GM18519 (cell line): ENCODE measurements around the gene TTC28.

Experiments
- ATAC-seq: cut with Tn5 transposase; IDR thresholded peaks from one replicate; pipeline ENCODE4 v1.9.1; 2021; ENCODE audit warnings: mild to moderate bottlenecking, moderate library complexity; ENCODE audit not compliant: unreplicated experiment, low FRiP score

The TTC28 gene

GRCh38 chr22:28021116-28021997 is 658.3 kb downstream of the TTC28 start:
- no peak for ATAC-seq

- ATAC-seq = no peak
Observed at GRCh38 chr22:28019881-28020861, 659.5 kb downstream of the TTC28 start.

- no peak for ATAC-seq
Observed at GRCh38 chr22:28019360-28019759, 660.3 kb downstream of the TTC28 start.

GRCh38 chr22:28018461-28018927 is 661.1 kb downstream of the TTC28 start:
- ATAC-seq = no peak

GRCh38 chr22:28017859-28018258 is 661.8 kb downstream of the TTC28 start:
- no peak for ATAC-seq

GRCh38 chr22:28017558-28017820 is 662.2 kb downstream of the TTC28 start:
- ATAC-seq = no peak

- ATAC-seq = no peak
Observed at GRCh38 chr22:28016781-28017557, 662.7 kb downstream of the TTC28 start.

- ATAC-seq = no peak
Observed at GRCh38 chr22:28015676-28016601, 663.7 kb downstream of the TTC28 start.

- ATAC-seq = no peak
Observed at GRCh38 chr22:28015046-28015425, 664.6 kb downstream of the TTC28 start.

GRCh38 chr22:28014211-28015045 is 665.2 kb downstream of the TTC28 start:
- ATAC-seq = no peak

GRCh38 chr22:28013611-28014010 is 666.0 kb downstream of the TTC28 start:
- no peak for ATAC-seq

GRCh38 chr22:28012832-28013460 is 666.7 kb downstream of the TTC28 start:
- no peak for ATAC-seq

GRCh38 chr22:28009272-28009827 is 670.3 kb downstream of the TTC28 start:
- no peak for ATAC-seq

GRCh38 chr22:28008649-28009048 is 671.0 kb downstream of the TTC28 start:
- no peak for ATAC-seq

- no peak for ATAC-seq
Observed at GRCh38 chr22:28008056-28008455, 671.6 kb downstream of the TTC28 start.

- ATAC-seq = no peak
Observed at GRCh38 chr22:28006271-28006670, 673.4 kb downstream of the TTC28 start.

- ATAC-seq = no peak
Observed at GRCh38 chr22:28005513-28005912, 674.1 kb downstream of the TTC28 start.

GRCh38 chr22:28004021-28004420 is 675.6 kb downstream of the TTC28 start:
- ATAC-seq = no peak
